Kidney epithelial cell (primary cell): ENCODE measurements around the gene PIP4K2A. TPM values are rescaled to one million over a fixed set of nuclear protein-coding genes. Genes with fewer than 3 reads are reported as not detected.

Experiments used
- DNase-seq: peaks from one replicate; pipeline ENCODE4 v3.0.0-alpha.2; 2010; ENCODE audit warnings: low read depth
- H3K27me3 ChIP-seq: 2 replicates; pipeline ENCODE4 v1.6.0; 2011; ENCODE audit warnings: low read length; ENCODE audit not compliant: control insufficient read depth, insufficient read depth
- H3K36me3 ChIP-seq: 2 replicates; pipeline ENCODE4 v1.5.1; 2011; ENCODE audit warnings: low read length; ENCODE audit not compliant: control insufficient read depth, insufficient read depth
- H3K4me3 ChIP-seq: 2 replicates; pipeline ENCODE4 v1.5.1; 2011; ENCODE audit warnings: low read depth, mild to moderate bottlenecking, control low read depth, low read length
- CTCF ChIP-seq: IDR thresholded peaks from 2 replicates; pipeline ENCODE4 v1.5.1; 2011; ENCODE audit warnings: mild to moderate bottlenecking, moderate library complexity, low read length, control low read depth, inconsistent platforms; ENCODE audit not compliant: insufficient read depth, poor library complexity, severe bottlenecking
- total RNA-seq: library from RNA; depleted of rRNA; stranded (reverse); fragments of >200 nt; gene quantifications from 2 replicates; pipeline ENCODE4 v1.2.3, GENCODE V29; 2015

PIP4K2A gene
- total RNA-seq, 1 donor from 2014 or later: 23.6 TPM

- no peak for TF ChIP-seq CTCF
- Histone ChIP-seq H3K27me3 (no peaks in the 10 kb centered on the region), H3K4me3 (no peak overlapping the region), H3K36me3 (no peaks in the 10 kb centered on the region)
- no peak for DNase-seq
Observed at GRCh38 chr10:22629126-22629525, 85.3 kb downstream of the PIP4K2A start.

GRCh38 chr10:22628309-22628708, 86.1 kb downstream of the PIP4K2A start:
- Histone ChIP-seq H3K4me3 (no peak overlapping the region), H3K36me3 (no peaks in the 10 kb centered on the region), H3K27me3 (no peaks in the 10 kb centered on the region)
- DNase-seq: no peak
- TF ChIP-seq CTCF: no peak

DNA sequence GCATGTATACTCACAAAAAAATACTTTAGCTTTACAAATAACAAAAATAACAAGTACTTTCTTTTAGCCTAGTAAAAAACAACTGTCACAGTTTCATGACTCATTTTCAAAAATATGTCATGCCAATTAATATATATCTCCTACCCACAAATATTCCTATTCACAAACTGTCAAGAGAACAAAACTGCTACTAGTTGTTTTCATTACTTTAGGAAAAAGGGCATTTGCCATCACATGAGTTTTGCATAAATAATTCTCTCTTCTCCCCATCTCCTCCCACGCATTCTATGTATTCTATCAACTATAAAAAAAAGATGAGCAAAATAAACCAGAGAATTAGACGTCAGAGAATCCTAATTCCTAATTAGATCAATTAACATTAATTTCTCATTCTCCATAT, 87.6 kb downstream of the PIP4K2A start:
- Histone ChIP-seq H3K27me3 (no peaks in the 10 kb centered on the region), H3K4me3 (no peak overlapping the region), H3K36me3 (no peaks in the 10 kb centered on the region)
- no peak for DNase-seq
- TF ChIP-seq CTCF: no peak

DNA sequence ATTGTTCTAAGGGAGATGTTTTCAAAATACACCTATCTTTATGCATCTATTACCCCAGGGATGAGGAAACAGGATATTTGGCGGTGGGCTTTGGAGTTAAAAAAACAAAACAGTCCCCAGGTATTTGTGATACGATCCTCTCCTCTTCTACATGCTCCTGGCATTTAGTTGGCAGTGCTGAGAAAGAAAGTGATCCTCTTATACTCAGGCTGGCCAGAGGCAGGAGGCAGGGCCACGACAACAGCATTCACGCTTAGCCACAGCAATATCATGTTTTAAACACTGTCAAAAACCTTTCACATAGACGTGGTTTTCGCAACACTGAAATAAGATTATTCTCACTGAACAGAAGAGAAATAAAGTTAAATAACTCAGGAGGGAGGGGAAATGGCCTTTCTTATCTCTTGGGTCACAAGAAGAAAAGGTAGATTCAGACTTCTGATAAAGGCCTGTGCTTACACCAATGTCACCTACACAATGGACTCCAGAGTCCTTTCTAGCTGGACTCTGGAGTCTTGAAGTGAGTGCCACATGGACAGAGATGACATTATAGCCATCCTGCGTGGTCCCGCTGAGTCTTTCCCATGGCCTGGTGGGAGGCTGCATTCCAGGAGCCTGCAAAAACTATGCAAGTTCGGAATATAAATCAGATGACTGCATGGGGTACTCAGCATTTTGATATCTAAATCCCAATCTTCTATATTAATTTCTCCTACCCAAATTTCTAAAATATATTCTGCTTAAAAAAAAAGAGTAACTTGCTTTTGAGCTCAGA, 88.7 kb downstream of the PIP4K2A start:
- no peak for DNase-seq
- Histone ChIP-seq H3K27me3 (no peaks in the 10 kb centered on the region), H3K36me3 (no peaks in the 10 kb centered on the region), H3K4me3 (no peak overlapping the region)
- TF ChIP-seq CTCF: no peak

- Histone ChIP-seq H3K36me3 (no peaks in the 10 kb centered on the region), H3K27me3 (no peaks in the 10 kb centered on the region), H3K4me3 (no peak overlapping the region)
- no peak for TF ChIP-seq CTCF
- peak; percentile 58 for DNase-seq
Observed at GRCh38 chr10:22624287-22624738, 90.1 kb downstream of the PIP4K2A start.
